ENCODE measurements around the gene PPP2R2C. TPM values are rescaled to one million over a fixed set of nuclear protein-coding genes. Genes with fewer than 3 reads are reported as not detected.

Gene PPP2R2C
- total and polyA plus RNA-seq, 2 experiments from 2014 or later = 1.3 to 9.2 TPM

DNA sequence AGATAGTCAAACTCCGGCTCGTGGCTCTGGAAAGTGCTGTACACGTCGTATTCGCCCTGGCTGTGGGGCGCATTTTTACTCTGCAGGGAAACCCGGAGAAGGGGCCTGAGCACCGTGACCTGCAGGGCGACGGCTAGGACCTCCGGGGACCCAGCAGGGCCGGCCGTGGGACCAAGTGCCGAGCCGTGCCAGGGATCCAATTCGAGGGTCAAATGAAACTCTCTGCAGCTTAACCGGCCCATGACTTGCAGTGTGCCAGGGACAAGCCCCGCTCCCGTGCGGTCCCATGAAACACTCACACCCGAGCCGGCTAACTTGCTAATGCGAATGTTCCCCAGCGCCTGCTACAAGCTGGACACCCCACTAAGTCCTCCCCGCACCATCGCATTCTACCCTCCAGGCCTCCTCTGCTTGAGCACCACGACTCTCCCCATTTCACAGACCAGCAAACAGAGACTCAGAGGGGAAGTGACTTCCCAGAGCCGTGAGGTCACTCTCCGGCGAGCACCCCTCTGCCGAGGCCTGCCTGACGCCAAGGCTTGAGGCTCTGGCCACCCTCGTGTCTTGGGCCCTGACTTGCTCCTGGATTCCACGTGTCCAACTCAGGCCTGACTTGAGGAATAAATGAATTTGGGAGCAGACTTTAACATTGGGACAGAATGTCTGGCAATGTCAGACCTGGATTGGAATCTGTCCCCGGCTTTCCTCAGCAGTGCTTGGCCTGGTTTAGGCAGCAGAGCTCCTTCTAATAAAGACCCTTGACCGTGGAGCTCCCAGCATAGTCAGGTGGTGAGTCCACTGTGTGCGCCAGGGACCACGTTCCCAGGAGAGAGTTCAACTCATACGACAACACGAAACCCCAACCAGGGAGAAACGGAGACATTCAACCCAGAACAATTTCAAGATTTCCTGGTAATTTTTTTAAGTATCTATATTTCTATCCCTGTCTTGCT is 93.6 kb downstream of the PPP2R2C start:
- Mint-ChIP-seq H3K36me3 (ENCODE audit: low read depth) (no peaks in the 10 kb centered on the region), H3K27ac (no peak overlapping the region), H3K27me3 (ENCODE audit: insufficient read depth, low read depth, poor library complexity) (peaks cover 11% of the 10 kb centered on the region), H3K9me3 (peaks cover 3% of the 10 kb centered on the region; the same call in 1 of the 3 replicates), H3K4me3 (no peak overlapping the region), H3K4me1 (peaks cover 27% of the 10 kb centered on the region)
- no peak overlapping the region for H2AFZ ChIP-seq
- no peak overlapping the region for H3K4me2 ChIP-seq
- H3K4me3 ChIP-seq = no peak overlapping the region
- no peak for ATAC-seq
- no peak for DNase-seq (ENCODE audit: low spot score)
- TF ChIP-seq CREB1 (CRISPR knock-in tag; IDR thresholded peaks at IDR 0.05; ENCODE audit: low read depth) = no peak
- H3K27ac ChIP-seq (ENCODE audit: low read depth) = no peak overlapping the region
- H3K36me3 ChIP-seq (ENCODE audit: insufficient read depth) = no peaks in the 10 kb centered on the region
- H3K27me3 ChIP-seq (ENCODE audit: insufficient read depth) = no peaks in the 10 kb centered on the region
- H3K9me2 ChIP-seq (ENCODE audit: insufficient read depth) = no peaks in the 10 kb centered on the region
- H3K4me1 ChIP-seq (ENCODE audit: insufficient read depth) = 0 out of 2 replicates have a peak, but pooled peaks cover 5% of the 10 kb centered on the region
- H3F3A ChIP-seq (replicated peaks; ENCODE audit: low read depth) = no peaks in the 10 kb centered on the region
- H3K79me2 ChIP-seq (replicated peaks; ENCODE audit: insufficient read depth) = no peaks in the 10 kb centered on the region
- no peaks in the 10 kb centered on the region for H4K20me1 ChIP-seq (replicated peaks; ENCODE audit: insufficient read depth)

GRCh38 chr4:6377626-6378492 is 94.6 kb downstream of the PPP2R2C start:
- Mint-ChIP-seq H3K9me3 (peaks cover 3% of the 10 kb centered on the region; the same call in 1 of the 3 replicates), H3K4me3 (no peak overlapping the region), H3K36me3 (ENCODE audit: low read depth) (no peaks in the 10 kb centered on the region), H3K27me3 (ENCODE audit: insufficient read depth, low read depth, poor library complexity) (peaks cover 12% of the 10 kb centered on the region), H3K4me1 (peaks cover 24% of the 10 kb centered on the region), H3K27ac (no peak overlapping the region)
- H3K4me1 ChIP-seq (ENCODE audit: insufficient read depth) = 0 out of 2 replicates have a peak, but pooled peaks cover 5% of the 10 kb centered on the region
- no peaks in the 10 kb centered on the region for H3K36me3 ChIP-seq (ENCODE audit: insufficient read depth)
- no peak overlapping the region for H3K4me3 ChIP-seq
- H4K20me1 ChIP-seq (replicated peaks; ENCODE audit: insufficient read depth) = no peaks in the 10 kb centered on the region
- ATAC-seq (peak; percentile 55), DNase-seq (ENCODE audit: low spot score) (no peak)
- H3K27me3 ChIP-seq (ENCODE audit: insufficient read depth) = no peaks in the 10 kb centered on the region
- H3K4me2 ChIP-seq = no peak overlapping the region
- H3F3A ChIP-seq (replicated peaks; ENCODE audit: low read depth) = no peaks in the 10 kb centered on the region
- H3K9me2 ChIP-seq (ENCODE audit: insufficient read depth) = no peaks in the 10 kb centered on the region
- H2AFZ ChIP-seq = no peak overlapping the region
- H3K27ac ChIP-seq (ENCODE audit: low read depth) = no peak overlapping the region
- H3K79me2 ChIP-seq (replicated peaks; ENCODE audit: insufficient read depth) = no peaks in the 10 kb centered on the region
- TF ChIP-seq JUNB (IDR thresholded peaks at IDR 0.05; ENCODE audit: unreplicated experiment) = no peak
- TF ChIP-seq POLR2AphosphoS5 (IDR thresholded peaks at IDR 0.05; ENCODE audit: low read depth) = no peak
- TF ChIP-seq, protein P1, sequence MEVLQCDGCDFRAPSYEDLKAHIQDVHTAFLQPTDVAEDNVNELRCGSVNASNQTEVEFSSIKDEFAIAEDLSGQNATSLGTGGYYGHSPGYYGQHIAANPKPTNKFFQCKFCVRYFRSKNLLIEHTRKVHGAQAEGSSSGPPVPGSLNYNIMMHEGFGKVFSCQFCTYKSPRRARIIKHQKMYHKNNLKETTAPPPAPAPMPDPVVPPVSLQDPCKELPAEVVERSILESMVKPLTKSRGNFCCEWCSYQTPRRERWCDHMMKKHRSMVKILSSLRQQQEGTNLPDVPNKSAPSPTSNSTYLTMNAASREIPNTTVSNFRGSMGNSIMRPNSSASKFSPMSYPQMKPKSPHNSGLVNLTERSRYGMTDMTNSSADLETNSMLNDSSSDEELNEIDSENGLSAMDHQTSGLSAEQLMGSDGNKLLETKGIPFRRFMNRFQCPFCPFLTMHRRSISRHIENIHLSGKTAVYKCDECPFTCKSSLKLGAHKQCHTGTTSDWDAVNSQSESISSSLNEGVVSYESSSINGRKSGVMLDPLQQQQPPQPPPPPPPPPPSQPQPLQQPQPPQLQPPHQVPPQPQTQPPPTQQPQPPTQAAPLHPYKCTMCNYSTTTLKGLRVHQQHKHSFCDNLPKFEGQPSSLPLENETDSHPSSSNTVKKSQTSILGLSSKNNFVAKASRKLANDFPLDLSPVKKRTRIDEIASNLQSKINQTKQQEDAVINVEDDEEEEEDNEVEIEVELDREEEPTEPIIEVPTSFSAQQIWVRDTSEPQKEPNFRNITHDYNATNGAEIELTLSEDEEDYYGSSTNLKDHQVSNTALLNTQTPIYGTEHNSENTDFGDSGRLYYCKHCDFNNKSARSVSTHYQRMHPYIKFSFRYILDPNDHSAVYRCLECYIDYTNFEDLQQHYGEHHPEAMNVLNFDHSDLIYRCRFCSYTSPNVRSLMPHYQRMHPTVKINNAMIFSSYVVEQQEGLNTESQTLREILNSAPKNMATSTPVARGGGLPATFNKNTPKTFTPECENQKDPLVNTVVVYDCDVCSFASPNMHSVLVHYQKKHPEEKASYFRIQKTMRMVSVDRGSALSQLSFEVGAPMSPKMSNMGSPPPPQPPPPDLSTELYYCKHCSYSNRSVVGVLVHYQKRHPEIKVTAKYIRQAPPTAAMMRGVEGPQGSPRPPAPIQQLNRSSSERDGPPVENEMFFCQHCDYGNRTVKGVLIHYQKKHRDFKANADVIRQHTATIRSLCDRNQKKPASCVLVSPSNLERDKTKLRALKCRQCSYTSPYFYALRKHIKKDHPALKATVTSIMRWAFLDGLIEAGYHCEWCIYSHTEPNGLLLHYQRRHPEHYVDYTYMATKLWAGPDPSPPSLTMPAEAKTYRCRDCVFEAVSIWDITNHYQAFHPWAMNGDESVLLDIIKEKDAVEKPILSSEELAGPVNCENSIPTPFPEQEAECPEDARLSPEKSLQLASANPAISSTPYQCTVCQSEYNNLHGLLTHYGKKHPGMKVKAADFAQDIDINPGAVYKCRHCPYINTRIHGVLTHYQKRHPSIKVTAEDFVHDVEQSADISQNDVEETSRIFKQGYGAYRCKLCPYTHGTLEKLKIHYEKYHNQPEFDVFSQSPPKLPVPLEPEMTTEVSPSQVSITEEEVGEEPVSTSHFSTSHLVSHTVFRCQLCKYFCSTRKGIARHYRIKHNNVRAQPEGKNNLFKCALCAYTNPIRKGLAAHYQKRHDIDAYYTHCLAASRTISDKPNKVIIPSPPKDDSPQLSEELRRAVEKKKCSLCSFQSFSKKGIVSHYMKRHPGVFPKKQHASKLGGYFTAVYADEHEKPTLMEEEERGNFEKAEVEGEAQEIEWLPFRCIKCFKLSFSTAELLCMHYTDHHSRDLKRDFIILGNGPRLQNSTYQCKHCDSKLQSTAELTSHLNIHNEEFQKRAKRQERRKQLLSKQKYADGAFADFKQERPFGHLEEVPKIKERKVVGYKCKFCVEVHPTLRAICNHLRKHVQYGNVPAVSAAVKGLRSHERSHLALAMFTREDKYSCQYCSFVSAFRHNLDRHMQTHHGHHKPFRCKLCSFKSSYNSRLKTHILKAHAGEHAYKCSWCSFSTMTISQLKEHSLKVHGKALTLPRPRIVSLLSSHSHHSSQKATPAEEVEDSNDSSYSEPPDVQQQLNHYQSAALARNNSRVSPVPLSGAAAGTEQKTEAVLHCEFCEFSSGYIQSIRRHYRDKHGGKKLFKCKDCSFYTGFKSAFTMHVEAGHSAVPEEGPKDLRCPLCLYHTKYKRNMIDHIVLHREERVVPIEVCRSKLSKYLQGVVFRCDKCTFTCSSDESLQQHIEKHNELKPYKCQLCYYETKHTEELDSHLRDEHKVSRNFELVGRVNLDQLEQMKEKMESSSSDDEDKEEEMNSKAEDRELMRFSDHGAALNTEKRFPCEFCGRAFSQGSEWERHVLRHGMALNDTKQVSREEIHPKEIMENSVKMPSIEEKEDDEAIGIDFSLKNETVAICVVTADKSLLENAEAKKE (CRISPR knock-in tag; IDR thresholded peaks at IDR 0.05) = no peak
- TF ChIP-seq ZNF114 (CRISPR knock-in tag; IDR thresholded peaks at IDR 0.05) = no peak
- TF ChIP-seq EZH2 (IDR thresholded peaks at IDR 0.05; ENCODE audit: low read depth, unreplicated experiment) = no peak
- no peak for TF ChIP-seq EZH2phosphoT487 (IDR thresholded peaks at IDR 0.05; ENCODE audit: unreplicated experiment)
- TF ChIP-seq ETS1 (IDR thresholded peaks at IDR 0.05) = no peak

Measured in GM23338 (cell line).